GM18868 (cell line): ENCODE measurements around the gene MYO5C.
"Not testable (repeated sequence)": the region's sequence is repeated elsewhere in the genome, so short reads cannot be mapped to it uniquely, and the experiment has no call there.

Experiments used
- ATAC-seq: cut with Tn5 transposase; IDR thresholded peaks from one replicate; pipeline ENCODE4 v1.9.1; 2021; ENCODE audit warnings: mild to moderate bottlenecking, moderate library complexity; ENCODE audit not compliant: unreplicated experiment

Gene MYO5C

GRCh38 chr15:52251144-52251860 is 44.3 kb downstream of the MYO5C start:
- no peak for ATAC-seq

DNA sequence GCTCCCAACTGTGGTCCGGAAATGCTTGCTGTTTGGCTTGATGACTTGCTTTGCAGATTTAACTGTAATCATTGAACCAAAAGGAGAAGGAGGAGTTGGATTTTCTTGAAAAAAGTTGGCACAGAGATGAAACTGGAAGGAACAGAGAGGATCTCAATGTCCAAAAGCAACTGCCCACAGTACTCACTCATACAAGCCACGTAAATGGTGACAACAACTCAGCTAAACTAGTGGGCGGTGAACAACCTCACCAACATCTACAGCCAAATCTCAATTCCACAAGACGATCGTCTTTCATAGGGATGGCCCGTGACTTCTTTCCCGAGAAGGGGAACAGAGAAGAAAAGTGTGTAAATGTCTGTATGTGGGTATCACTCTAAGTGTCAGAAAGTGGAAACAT is 48.1 kb downstream of the MYO5C start:
- no peak for ATAC-seq

GRCh38 chr15:52246686-52247431 is 48.7 kb downstream of the MYO5C start:
- no peak for ATAC-seq

DNA sequence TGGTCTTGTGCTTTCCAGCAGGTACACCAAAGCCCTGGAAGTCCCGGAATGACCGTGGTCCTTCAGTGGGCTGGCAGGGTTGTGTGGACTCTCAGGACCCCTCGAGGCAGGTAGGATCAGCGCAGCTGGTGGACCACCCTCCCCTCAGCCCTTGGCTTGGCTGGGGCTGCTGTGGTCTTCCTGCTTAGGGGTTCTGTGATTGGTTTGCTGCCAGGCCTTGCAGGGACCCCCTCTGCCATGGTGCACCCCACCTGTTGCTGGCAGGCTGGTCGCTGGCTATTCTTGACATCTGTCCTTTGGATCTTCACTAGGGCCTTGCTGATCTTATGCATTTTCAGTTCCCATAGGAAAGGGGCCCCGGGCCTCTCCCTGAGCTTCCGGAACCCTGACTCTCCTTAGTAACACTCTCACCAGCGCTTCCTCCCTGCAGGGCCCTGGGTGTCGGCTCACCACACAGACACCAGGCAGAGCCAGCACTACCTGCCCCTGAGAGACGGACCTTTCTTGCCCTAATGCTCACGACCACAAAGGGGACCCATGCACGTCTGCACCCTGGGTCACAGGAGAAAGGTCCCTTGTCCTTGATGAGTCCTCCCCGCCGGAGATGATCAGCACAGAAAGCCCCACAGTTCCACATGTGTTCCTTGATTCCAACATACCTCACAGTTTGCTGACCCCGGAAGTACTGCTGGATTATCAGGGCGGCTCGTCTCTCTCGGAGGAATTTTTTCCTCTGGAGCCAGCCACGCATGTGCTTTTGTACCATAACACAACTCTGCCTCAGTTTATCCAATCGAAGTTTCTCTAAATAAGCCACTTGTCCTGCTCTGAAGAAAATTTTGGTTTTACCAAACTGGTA is 51.7 kb downstream of the MYO5C start:
- ATAC-seq = no peak

DNA sequence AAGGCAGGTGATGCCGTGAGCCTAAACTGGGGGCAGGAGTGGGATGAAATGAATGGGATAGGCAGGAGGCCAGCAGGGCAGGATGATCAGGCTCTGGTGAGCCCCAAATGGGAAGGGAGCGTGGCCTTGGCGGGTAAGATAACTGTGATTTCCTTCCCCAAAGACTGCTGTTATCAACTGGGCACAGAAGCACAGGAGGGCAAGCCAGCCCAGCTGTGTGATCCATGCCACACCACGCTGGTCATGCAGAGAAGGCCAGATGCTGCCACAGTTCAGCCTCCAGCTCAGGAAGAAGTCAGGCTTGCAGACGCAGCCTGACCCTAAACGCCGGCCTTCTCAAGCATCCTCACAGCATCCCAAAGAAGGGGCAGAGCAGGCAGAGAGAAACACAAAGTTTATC is 52.3 kb downstream of the MYO5C start:
- ATAC-seq = no peak

DNA sequence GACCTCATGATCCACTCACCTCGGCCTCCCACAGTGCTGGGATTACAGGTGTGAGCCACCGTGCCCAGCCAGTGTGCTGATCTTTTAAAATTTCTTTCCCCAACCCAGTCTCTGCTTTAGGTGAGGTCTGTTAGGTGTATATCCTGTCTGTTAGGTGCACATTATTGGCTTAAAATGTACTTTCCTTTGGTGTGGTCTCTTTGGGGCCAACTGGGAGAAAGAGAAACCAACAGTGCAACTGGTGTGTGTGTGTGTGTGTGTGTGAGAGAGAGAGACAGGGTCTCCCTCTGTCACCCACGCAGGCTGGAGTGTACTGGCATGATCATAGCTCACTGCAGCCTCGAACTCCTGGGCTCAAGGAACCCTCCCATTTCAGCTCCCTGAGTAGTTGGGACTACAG is 54.1 kb downstream of the MYO5C start:
- ATAC-seq = no peak

- no peak for ATAC-seq
Measured at GRCh38 chr15:52240166-52240565, 55.4 kb downstream of the MYO5C start.

- ATAC-seq = not testable (repeated sequence)
Measured at GRCh38 chr15:52238989-52239525, 56.5 kb downstream of the MYO5C start.

DNA sequence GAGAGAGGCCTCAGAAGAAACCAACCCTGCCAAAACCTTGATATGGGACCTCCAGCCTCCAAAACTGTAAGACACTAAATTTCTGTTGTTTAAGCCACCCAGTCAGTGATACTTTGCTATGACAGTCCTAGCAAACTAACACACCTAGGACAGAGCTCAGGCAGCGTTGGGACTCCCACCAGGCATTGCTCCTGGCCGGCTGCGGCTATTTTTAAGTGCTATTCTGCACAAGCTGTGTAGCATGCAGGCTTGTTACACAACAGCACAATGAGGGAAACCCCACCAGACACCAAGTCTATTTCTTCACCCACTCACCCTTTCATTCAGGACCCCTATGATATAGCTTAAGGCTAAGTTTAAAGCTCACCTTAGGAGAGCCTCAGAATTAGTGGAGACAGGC is 57.5 kb downstream of the MYO5C start:
- no peak for ATAC-seq

- peak; percentile 47 for ATAC-seq
Measured at GRCh38 chr15:52236013-52236412, 59.6 kb downstream of the MYO5C start.

DNA sequence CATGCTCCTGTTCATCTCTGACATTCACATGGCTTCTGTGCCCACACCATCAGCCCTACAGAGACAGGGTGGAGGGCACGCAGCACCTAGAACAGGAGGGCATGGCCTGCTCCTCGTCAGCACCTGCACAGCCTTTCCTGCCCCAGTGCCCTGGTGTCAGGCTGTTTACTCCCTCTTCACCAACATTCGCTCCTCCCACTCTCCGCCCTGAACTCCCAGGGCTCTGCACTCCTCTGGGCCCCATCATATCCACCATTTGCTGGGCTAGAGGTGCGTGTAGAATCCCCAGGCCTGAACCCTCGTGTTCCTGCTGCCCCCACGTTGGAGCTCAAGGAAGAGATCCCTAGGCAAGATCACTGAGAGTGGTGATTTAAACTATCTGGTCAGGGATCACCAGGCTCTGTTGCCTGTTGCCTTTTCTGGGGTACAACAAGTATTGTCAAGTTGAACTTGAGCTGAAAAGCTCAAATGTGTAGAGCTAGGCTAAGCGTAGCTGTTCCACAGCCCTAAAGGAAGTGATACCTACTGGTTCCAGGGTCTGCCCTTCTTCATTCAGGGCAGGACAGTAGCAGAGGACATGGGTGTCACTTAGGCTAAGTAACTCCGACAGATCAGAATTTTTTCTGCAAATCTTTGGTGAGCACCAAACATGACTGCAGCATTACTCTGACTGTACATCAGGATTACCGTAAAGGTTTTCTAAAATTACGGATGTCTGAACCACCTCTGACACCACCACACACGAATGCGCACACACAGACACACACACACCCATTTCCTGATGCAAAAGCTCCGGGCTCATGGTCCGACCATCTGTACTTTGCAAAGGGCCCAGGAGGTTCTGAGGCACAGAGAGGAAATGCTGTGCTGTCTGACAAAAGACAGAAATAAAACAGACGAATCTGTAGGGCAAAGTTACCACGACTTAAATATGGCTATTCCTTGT is 60.7 kb downstream of the MYO5C start:
- ATAC-seq = peak; percentile 49

- ATAC-seq = peak; percentile 28
Measured at GRCh38 chr15:52233405-52233804, 62.2 kb downstream of the MYO5C start.

DNA sequence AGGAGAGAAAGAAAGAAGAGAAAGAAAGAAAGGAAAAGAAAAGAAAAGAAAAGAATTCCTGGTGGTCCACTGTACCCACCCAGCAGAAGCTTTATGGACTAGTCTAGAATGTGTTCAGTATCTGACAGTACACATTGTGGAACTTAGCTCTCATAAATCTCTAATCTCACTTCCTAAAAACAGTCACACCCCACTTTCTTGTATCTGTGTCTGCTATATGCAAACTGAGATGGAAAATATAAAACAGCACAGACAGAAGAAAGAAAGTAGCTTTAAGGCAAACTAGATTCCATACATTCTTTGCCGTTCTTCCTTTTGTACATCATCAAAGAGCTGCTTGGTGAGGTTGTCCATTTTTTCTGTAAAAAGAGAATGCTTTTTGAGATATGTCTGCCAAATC is 63.3 kb downstream of the MYO5C start:
- peak; percentile 51 for ATAC-seq

DNA sequence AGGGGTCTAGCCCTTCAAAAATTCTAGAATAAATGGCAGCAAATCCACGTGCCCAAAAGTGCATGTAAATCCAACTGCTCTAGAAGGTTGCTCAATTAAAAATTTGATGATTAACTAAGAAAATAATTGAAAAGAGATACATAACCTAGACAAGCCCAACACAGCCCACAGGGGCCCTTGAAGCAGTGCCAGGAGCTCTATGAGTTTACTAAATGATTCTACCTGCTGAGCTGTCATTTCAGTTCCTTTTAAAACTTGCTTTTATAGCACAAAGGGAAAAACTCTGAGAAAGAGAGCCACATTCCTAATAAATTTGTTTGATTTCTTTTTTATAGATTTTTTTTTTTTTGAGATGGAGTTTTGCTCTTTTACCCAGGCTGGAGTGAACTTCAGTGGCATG is 65.5 kb downstream of the MYO5C start:
- ATAC-seq = no peak

GRCh38 chr15:52228921-52229320 is 66.7 kb downstream of the MYO5C start:
- ATAC-seq = peak; percentile 33

GRCh38 chr15:52227456-52227855 is 68.1 kb downstream of the MYO5C start:
- ATAC-seq = peak; percentile 81

- no peak for ATAC-seq
Measured at GRCh38 chr15:52225230-52225629, 70.4 kb downstream of the MYO5C start.

GRCh38 chr15:52224211-52224610 is 71.4 kb downstream of the MYO5C start:
- ATAC-seq = no peak

- peak; percentile 72 for ATAC-seq
Measured at GRCh38 chr15:52221730-52222129, 73.9 kb downstream of the MYO5C start.
